A549 (cell line): ENCODE measurements around the gene LRP3. TPM values are rescaled to one million over a fixed set of nuclear protein-coding genes. Genes with fewer than 3 reads are reported as not detected.

Experiments used
- ATAC-seq, 2 experiments: fragments of 200-7000 bp in 1 of 2; fragments of >200 bp in 1 of 2; cut with Nextera tagmentation in 1 of 2; cut with Tn5 transposase in 1 of 2; 3 replicates each; pipeline versions ENCODE4 v1.8.0 to v1.9.1; 2018 to 2020; ENCODE audit warnings: mild to moderate bottlenecking in 1 of 2, moderate library complexity in 1 of 2
- CTCF ChIA-PET: fragments of 300-600 bp; sonication (Branson Sonifier 250); formaldehyde crosslinking; extraction: SDS; loops from one replicate; lab custom pipeline; 2021; ENCODE audit warnings: antibody characterized with exemption, inconsistent platforms; lab: Yijun Ruan, JAX
- POLR2A ChIA-PET: fragments of 350-600 bp; formaldehyde crosslinking; extraction: SDS; loops from one replicate; lab custom pipeline; 2021; ENCODE audit warnings: antibody characterized with exemption, inconsistent platforms; lab: Yijun Ruan, JAX
- DNase-seq, 2 experiments: peaks; one replicate each; pipeline versions ENCODE4 v3.0.0 to v3.0.0-alpha.2; 2011 to 2016; ENCODE audit warnings: low read depth in 1 of 2, low spot score in 1 of 2
- FAIRE-seq: peaks from 2 replicates; lab custom pipeline; 2011; peaks lifted over from hg19 to GRCh38; lab: Jason Lieb, UNC
- H3K27ac ChIP-seq, 2 experiments: fragments of >200 bp; sonication (Bioruptor Twin); formaldehyde crosslinking; 3 replicates each; pipeline ENCODE4 v1.5.1; 2016 to 2017
- H3K4me1 ChIP-seq: fragments of >200 bp; sonication (Bioruptor Twin); formaldehyde crosslinking; 3 replicates; pipeline ENCODE4 v1.6.1; 2016
- H3K4me2 ChIP-seq: fragments of >200 bp; sonication (Bioruptor Twin); formaldehyde crosslinking; 3 replicates; pipeline ENCODE4 v1.6.1; 2016
- H3K4me3 ChIP-seq: fragments of >200 bp; sonication (Bioruptor Twin); formaldehyde crosslinking; 3 replicates; pipeline ENCODE4 v1.5.1; 2016
- H3K9me3 ChIP-seq: fragments of >200 bp; sonication (Bioruptor Twin); formaldehyde crosslinking; 3 replicates; pipeline ENCODE4 v1.6.1; 2016
- CEBPB ChIP-seq, 2 experiments: fragments of >200 bp in 1 of 2; sonication (Bioruptor Twin) in 1 of 2; formaldehyde crosslinking in 1 of 2; IDR thresholded peaks; 2 replicates each; pipeline ENCODE4 v1.6.1; 2012 to 2016
- E2F6 ChIP-seq: IDR thresholded peaks from 2 replicates; pipeline ENCODE4 v1.6.1; 2012; ENCODE audit warnings: low read depth, borderline replicate concordance
- ELK1 ChIP-seq: fragments of 150-350 bp; IDR thresholded peaks from 2 replicates; pipeline ENCODE4 v1.6.1; 2014; ENCODE audit warnings: low read depth, mild to moderate bottlenecking, low read length
- EP300 ChIP-seq, 2 experiments: fragments of >200 bp; sonication (Bioruptor Twin); formaldehyde crosslinking; IDR thresholded peaks; 2 replicates in 1 of 2; 3 replicates in 1 of 2; pipeline ENCODE4 v1.6.1; 2016 to 2017
- HDAC2 ChIP-seq: fragments of 200-600 bp; sonication (generic); IDR thresholded peaks from 2 replicates; pipeline ENCODE4 v1.6.1; 2016
- HOXA7 ChIP-seq: fragments of 250-450 bp; sonication (Bioruptor Pico); IDR thresholded peaks from 2 replicates; pipeline ENCODE4 v1.5.0; 2020; ENCODE audit warnings: mild to moderate bottlenecking, moderate library complexity
- HOXB13 ChIP-seq: fragments of 250-450 bp; sonication (Bioruptor Pico); IDR thresholded peaks from 2 replicates; pipeline ENCODE4 v1.5.0; 2020; ENCODE audit warnings: low read depth, mild to moderate bottlenecking, moderate library complexity
- HOXB5 ChIP-seq: fragments of 250-450 bp; sonication (Bioruptor Pico); IDR thresholded peaks from 2 replicates; pipeline ENCODE4 v1.5.0; 2020; ENCODE audit warnings: mild to moderate bottlenecking, moderate library complexity
- KDM1A ChIP-seq: fragments of 200-600 bp; sonication (generic); IDR thresholded peaks from 2 replicates; pipeline ENCODE4 v1.6.1; 2016; ENCODE audit warnings: low read depth, mild to moderate bottlenecking
- MAFK ChIP-seq: fragments of 450-650 bp; IDR thresholded peaks from 2 replicates; pipeline ENCODE4 v1.6.1; 2014; ENCODE audit not compliant: partially characterized antibody
- MAZ ChIP-seq: fragments of 150-350 bp; IDR thresholded peaks from 2 replicates; pipeline ENCODE4 v1.6.1; 2014; ENCODE audit warnings: antibody characterized with exemption, low read depth, low read length, borderline replicate concordance
- MYC ChIP-seq: IDR thresholded peaks from 2 replicates; pipeline ENCODE4 v1.6.1; 2012; ENCODE audit warnings: mild to moderate bottlenecking, inconsistent platforms, low read length, improper control_type of control experiment, borderline replicate concordance
- NPAS2 ChIP-seq: fragments of 250-450 bp; sonication (Bioruptor Pico); IDR thresholded peaks from 2 replicates; pipeline ENCODE4 v1.8.0; 2022; ENCODE audit warnings: mild to moderate bottlenecking, moderate library complexity, borderline replicate concordance
- PHF8 ChIP-seq: fragments of 200-600 bp; sonication (generic); IDR thresholded peaks from 2 replicates; pipeline ENCODE4 v1.6.1; 2016; ENCODE audit warnings: low read depth, mild to moderate bottlenecking, antibody characterized with exemption, moderate library complexity, borderline replicate concordance
- REST ChIP-seq: fragments of 200-600 bp; sonication (generic); IDR thresholded peaks from 2 replicates; pipeline ENCODE4 v1.6.1; 2016; ENCODE audit warnings: antibody characterized with exemption, mild to moderate bottlenecking, moderate library complexity
- ZFP36 ChIP-seq: fragments of 450-650 bp; IDR thresholded peaks from 2 replicates; pipeline ENCODE4 v1.6.1; 2014; ENCODE audit warnings: borderline replicate concordance; ENCODE audit not compliant: partially characterized antibody
- ZSCAN20 ChIP-seq: fragments of 250-450 bp; sonication (Bioruptor Pico); IDR thresholded peaks from 2 replicates; pipeline ENCODE4 v1.8.0; 2022; ENCODE audit warnings: mild to moderate bottlenecking, moderate library complexity
- WGBS: methylation state at CpG from one replicate; pipeline ENCODE4 v1.1.6; 2017; ENCODE audit errors: missing lambda C conversion rate; 5-methylcytosine and 5-hydroxymethylcytosine counted together
- polyA plus RNA-seq, 4 experiments: library from polyadenylated mRNA; depleted of rRNA in 3 of 4; stranded (reverse); fragments of >200 nt; fragmentation: RNase III in 1 of 4; extraction: RNeasy Plus Mini Kit Qiagen cat#74134 plus additional on column Dnase treatment in 1 of 4; gene quantifications; 2 replicates in 3 of 4; 3 replicates in 1 of 4; pipeline ENCODE4 v1.2.3, GENCODE V29; 2011 to 2017

The LRP3 gene
- polyA plus RNA-seq, 2 of the 4 experiments (the other 2 are of a cell fraction) = 10.9 to 25.1 TPM

GRCh38 chr19:33167438-33167837, 26.7 kb upstream of the LRP3 start:
- Histone ChIP-seq H3K4me3 (no peak overlapping the region), H3K9me3 (peaks cover 29% of the 10 kb centered on the region), H3K27ac (no peak overlapping the region), H3K4me2 (no peak overlapping the region), H3K4me1 (peaks cover 14% of the 10 kb centered on the region)
- DNase-seq (no peak), ATAC-seq (no peak), FAIRE-seq (peak; percentile 84)
- WGBS = 96% methylated on average over 1 of the region's 1 CpG
- ChIA-PET POLR2A (interaction anchor here (4.6 kb wide), 1 partner anchor 9 kb away, joined by 26 read pairs; no protein-coding TSS in a partner anchor), CTCF (interaction anchor here (1.2 to 16.8 kb wide), 5 partner anchors 9 to 36 kb away, joined by 3 to 279 read pairs (median 20); partner anchors contain the start of gene LRP3)
- TF ChIP-seq MAZ (no peak), ELK1 (no peak), ZSCAN20 (CRISPR knock-in tag) (no peak), NPAS2 (CRISPR knock-in tag) (no peak), HOXB5 (CRISPR knock-in tag) (no peak), E2F6 (no peak), EP300 (IDR thresholded peaks at IDR 0.05) (no peak), KDM1A (no peak), MYC (no peak), REST (no peak), HDAC2 (no peak), MAFK (no peak), PHF8 (no peak), ZFP36 (no peak), HOXA7 (CRISPR knock-in tag) (no peak)

GRCh38 chr19:33168528-33168927, 25.6 kb upstream of the LRP3 start:
- FAIRE-seq (peak; percentile 98), ATAC-seq (no peak), DNase-seq (no peak)
- WGBS = 45% methylated on average over 1 of the region's 1 CpG
- Histone ChIP-seq H3K4me3 (no peak overlapping the region), H3K4me1 (peaks cover 14% of the 10 kb centered on the region), H3K9me3 (peaks cover 29% of the 10 kb centered on the region), H3K4me2 (no peak overlapping the region), H3K27ac (no peak overlapping the region)
- ChIA-PET CTCF (interaction anchor here (1.2 to 16.8 kb wide), 4 partner anchors 8 to 35 kb away, joined by 3 to 279 read pairs (median 66); partner anchors contain the start of gene LRP3), POLR2A (interaction anchor here (4.6 kb wide), 1 partner anchor 8 kb away, joined by 26 read pairs; no protein-coding TSS in a partner anchor)
- no peak for TF ChIP-seq CEBPB (IDR thresholded peaks at IDR 0.05)

GRCh38 chr19:33171222-33171795, 22.8 kb upstream of the LRP3 start:
- Histone ChIP-seq H3K4me3 (no peak overlapping the region), H3K27ac (no peak overlapping the region), H3K4me1 (peaks cover 21% of the 10 kb centered on the region), H3K4me2 (peak overlapping the region; percentile 29; the same call in 2 of the 3 replicates), H3K9me3 (peaks cover 29% of the 10 kb centered on the region)
- ChIA-PET POLR2A (no interaction called here), CTCF (interaction anchor here (1.4 to 16.8 kb wide), 6 partner anchors 10 to 235 kb away, joined by 5 to 279 read pairs (median 11); partner anchors contain the start of gene LRP3)
- ATAC-seq (no peak), DNase-seq (no peak), FAIRE-seq (peak; percentile 98)
- TF ChIP-seq HOXB13 = 0 out of 2 replicates have a peak, but pooled peaks have one; percentile 12
- TF ChIP-seq HDAC2 = no peak
- 93% methylated on average over 1 of the region's 1 CpG for WGBS
